Measurements from ENCODE around the gene DCLRE1B. TPM values are rescaled to one million over a fixed set of nuclear protein-coding genes. Genes with fewer than 3 reads are reported as not detected.

DCLRE1B gene
- total and polyA plus RNA-seq, 9 of the 15 experiments (the other 6 are each of a cell fraction or from before 2014, with no cell fraction given), result 10.6 to 28.8 (median 17.2) TPM

DNA sequence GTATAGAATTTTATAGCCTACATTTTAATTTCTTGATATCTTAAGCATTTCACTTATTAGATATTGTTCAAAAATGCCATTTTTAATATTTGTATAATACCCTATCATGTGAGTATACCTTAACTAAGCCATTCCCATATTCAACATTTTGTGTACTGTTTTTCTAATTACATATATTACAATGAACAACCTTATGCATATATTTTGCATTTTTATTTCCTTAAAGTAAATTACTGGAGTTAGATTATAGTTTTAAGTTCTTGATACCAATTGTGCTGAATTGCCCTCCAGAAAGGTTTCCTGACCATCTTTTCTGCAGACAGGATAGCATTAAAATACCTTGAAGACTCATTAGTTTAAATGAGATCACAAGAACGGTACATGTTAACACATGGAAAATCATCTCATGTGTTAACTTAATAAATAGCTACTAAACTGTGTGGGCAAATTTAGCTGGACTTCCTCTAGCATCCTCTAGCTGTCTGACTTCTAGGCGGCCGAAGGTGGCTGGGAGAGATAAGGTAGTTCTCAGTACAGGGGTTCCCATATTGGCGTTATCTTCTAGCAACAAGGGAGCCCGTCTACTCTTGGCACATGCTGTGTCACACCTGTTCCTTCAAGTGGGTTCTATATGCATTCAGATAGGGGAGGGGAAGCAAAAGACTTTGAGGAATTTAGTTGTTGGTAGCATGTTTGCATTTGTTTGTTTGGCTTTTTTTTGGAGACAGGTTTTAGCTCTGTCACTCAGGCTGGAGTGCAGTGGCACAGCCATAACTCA is 8.9 kb downstream of the DCLRE1B start (continued):
- TF ChIP-seq, protein P1, sequence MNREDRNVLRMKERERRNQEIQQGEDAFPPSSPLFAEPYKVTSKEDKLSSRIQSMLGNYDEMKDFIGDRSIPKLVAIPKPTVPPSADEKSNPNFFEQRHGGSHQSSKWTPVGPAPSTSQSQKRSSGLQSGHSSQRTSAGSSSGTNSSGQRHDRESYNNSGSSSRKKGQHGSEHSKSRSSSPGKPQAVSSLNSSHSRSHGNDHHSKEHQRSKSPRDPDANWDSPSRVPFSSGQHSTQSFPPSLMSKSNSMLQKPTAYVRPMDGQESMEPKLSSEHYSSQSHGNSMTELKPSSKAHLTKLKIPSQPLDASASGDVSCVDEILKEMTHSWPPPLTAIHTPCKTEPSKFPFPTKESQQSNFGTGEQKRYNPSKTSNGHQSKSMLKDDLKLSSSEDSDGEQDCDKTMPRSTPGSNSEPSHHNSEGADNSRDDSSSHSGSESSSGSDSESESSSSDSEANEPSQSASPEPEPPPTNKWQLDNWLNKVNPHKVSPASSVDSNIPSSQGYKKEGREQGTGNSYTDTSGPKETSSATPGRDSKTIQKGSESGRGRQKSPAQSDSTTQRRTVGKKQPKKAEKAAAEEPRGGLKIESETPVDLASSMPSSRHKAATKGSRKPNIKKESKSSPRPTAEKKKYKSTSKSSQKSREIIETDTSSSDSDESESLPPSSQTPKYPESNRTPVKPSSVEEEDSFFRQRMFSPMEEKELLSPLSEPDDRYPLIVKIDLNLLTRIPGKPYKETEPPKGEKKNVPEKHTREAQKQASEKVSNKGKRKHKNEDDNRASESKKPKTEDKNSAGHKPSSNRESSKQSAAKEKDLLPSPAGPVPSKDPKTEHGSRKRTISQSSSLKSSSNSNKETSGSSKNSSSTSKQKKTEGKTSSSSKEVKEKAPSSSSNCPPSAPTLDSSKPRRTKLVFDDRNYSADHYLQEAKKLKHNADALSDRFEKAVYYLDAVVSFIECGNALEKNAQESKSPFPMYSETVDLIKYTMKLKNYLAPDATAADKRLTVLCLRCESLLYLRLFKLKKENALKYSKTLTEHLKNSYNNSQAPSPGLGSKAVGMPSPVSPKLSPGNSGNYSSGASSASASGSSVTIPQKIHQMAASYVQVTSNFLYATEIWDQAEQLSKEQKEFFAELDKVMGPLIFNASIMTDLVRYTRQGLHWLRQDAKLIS (CRISPR knock-in tag; IDR thresholded peaks at IDR 0.05), result no peak
- TF ChIP-seq PRPF4 (IDR thresholded peaks at IDR 0.05; ENCODE audit: insufficient read depth, low read depth, low read length, poor library complexity, severe bottlenecking), result no peak
- TF ChIP-seq GABPB1 (CRISPR knock-in tag; IDR thresholded peaks at IDR 0.05), result peak; percentile 60; the same call in 1 of the 2 replicates
- no peak for TF ChIP-seq HNRNPH1 (optimal IDR thresholded peaks at IDR 0.05; ENCODE audit: low read depth, low read length)
- no peak for TF ChIP-seq ZNF324 (CRISPR knock-in tag; IDR thresholded peaks at IDR 0.05)
- peak; percentile 66; the same call in 1 of the 2 replicates for TF ChIP-seq ZNF24 (IDR thresholded peaks at IDR 0.05)
- TF ChIP-seq, protein P2, sequence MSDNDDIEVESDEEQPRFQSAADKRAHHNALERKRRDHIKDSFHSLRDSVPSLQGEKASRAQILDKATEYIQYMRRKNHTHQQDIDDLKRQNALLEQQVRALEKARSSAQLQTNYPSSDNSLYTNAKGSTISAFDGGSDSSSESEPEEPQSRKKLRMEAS (CRISPR knock-in tag; IDR thresholded peaks at IDR 0.05), result peak; percentile 87
- TF ChIP-seq RFX5 (IDR thresholded peaks at IDR 0.05; ENCODE audit: low read depth, low read length), result 0 out of 2 replicates have a peak, but pooled peaks have one; percentile 34
- peak; percentile 96 for TF ChIP-seq CC2D1A (IDR thresholded peaks at IDR 0.05)
- TF ChIP-seq ZNF217 (CRISPR knock-in tag; IDR thresholded peaks at IDR 0.05), result no peak
- no peak for TF ChIP-seq ZSCAN29 (IDR thresholded peaks at IDR 0.05)
- no peak for TF ChIP-seq FOXA1 (IDR thresholded peaks at IDR 0.05; ENCODE audit: borderline replicate concordance)
- peak; percentile 100 for TF ChIP-seq TCF3 (CRISPR knock-in tag; IDR thresholded peaks at IDR 0.05)
- TF ChIP-seq, protein P3, sequence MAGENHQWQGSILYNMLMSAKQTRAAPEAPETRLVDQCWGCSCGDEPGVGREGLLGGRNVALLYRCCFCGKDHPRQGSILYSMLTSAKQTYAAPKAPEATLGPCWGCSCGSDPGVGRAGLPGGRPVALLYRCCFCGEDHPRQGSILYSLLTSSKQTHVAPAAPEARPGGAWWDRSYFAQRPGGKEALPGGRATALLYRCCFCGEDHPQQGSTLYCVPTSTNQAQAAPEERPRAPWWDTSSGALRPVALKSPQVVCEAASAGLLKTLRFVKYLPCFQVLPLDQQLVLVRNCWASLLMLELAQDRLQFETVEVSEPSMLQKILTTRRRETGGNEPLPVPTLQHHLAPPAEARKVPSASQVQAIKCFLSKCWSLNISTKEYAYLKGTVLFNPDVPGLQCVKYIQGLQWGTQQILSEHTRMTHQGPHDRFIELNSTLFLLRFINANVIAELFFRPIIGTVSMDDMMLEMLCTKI (IDR thresholded peaks at IDR 0.05; ENCODE audit: partially characterized antibody), result no peak
- no peak for TF ChIP-seq STAT5B (CRISPR knock-in tag; IDR thresholded peaks at IDR 0.05)
- TF ChIP-seq ZBTB17 (CRISPR knock-in tag; IDR thresholded peaks at IDR 0.05), result peak; percentile 85; the same call in 1 of the 2 replicates
- no peak for TF ChIP-seq ZNF212 (CRISPR knock-in tag; IDR thresholded peaks at IDR 0.05)
- TF ChIP-seq, protein P4, sequence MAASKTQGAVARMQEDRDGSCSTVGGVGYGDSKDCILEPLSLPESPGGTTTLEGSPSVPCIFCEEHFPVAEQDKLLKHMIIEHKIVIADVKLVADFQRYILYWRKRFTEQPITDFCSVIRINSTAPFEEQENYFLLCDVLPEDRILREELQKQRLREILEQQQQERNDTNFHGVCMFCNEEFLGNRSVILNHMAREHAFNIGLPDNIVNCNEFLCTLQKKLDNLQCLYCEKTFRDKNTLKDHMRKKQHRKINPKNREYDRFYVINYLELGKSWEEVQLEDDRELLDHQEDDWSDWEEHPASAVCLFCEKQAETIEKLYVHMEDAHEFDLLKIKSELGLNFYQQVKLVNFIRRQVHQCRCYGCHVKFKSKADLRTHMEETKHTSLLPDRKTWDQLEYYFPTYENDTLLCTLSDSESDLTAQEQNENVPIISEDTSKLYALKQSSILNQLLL (CRISPR knock-in tag; IDR thresholded peaks at IDR 0.05; ENCODE audit: borderline replicate concordance), result no peak
- TF ChIP-seq ZFP30 (CRISPR knock-in tag; IDR thresholded peaks at IDR 0.05; ENCODE audit: borderline replicate concordance), result no peak
- TF ChIP-seq, protein P5, sequence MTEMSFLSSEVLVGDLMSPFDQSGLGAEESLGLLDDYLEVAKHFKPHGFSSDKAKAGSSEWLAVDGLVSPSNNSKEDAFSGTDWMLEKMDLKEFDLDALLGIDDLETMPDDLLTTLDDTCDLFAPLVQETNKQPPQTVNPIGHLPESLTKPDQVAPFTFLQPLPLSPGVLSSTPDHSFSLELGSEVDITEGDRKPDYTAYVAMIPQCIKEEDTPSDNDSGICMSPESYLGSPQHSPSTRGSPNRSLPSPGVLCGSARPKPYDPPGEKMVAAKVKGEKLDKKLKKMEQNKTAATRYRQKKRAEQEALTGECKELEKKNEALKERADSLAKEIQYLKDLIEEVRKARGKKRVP (CRISPR knock-in tag; IDR thresholded peaks at IDR 0.05), result peak; percentile 53; the same call in 1 of the 2 replicates
- TF ChIP-seq NCOA6 (IDR thresholded peaks at IDR 0.05), result peak; percentile 59

Data from K562 (cell line).